Middle frontal gyrus (tissue), 1 donor: ENCODE results near the gene GPR101.

Source experiments
- DNase-seq: peaks from one replicate; pipeline ENCODE4 v3.0.0-alpha.2; 2015; ENCODE audit warnings: low spot score; ENCODE audit errors: extremely low spot score

Gene GPR101, protein sequence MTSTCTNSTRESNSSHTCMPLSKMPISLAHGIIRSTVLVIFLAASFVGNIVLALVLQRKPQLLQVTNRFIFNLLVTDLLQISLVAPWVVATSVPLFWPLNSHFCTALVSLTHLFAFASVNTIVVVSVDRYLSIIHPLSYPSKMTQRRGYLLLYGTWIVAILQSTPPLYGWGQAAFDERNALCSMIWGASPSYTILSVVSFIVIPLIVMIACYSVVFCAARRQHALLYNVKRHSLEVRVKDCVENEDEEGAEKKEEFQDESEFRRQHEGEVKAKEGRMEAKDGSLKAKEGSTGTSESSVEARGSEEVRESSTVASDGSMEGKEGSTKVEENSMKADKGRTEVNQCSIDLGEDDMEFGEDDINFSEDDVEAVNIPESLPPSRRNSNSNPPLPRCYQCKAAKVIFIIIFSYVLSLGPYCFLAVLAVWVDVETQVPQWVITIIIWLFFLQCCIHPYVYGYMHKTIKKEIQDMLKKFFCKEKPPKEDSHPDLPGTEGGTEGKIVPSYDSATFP

DNA sequence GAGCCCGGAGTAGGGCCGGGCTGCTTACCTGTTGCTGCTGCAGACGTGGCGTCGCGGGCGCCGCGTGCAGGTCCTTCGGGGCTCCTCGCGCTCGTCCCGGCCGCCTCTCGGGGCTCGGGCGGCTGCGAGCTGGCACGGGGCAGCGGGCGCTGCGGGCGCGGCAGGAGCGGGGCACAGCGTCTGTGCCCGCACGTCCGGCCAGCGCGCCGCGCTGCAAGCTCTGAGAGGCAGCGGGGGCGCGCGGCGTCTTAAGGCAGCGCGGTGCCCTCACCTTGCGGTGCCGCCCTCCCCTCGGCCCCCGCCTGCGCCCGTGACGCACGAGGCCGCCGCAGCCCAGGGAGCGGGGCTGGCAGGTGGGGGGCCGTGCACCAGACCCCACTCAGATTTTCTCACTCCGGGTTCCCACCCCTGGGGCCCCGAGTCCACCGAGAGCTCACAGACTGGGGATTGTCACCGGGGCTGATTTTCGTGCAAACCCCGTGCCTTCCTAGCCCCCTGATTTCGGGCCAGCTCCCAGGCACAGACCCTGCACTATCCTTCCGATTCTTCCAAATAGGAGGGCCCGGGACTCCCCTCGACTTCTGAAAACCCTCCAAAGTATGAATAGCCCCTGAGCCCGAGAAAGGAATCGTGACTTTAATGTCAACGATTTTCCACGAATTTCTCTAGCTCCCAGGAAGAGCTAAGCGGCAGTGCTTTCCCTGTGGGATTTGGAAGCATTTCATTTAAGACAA is at the start of gene GPR101:
TSS of gene GPR101 (minus strand) at position 222 of the 734 bp plus-strand sequence. CDS start 2,321 bp downstream, outside the sequence.
- no peak for DNase-seq

DNA sequence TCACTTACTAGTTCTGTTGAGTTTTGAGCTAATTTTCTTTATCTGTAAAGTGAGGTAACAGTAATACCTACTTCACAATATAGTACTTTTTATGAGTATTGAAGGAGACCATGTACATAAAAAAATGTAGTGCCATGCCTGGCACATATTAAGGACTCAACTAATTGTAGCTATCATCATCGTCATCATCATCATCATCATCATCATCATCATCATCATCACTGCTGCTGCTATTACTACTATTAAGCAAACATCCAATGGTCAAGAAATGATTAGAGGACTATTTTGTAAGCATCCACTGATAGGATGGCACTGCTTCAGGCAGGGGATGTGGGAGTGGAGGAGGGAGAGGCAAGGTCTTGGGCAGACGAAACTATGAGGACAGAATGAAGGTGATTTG is 47.4 kb upstream of the GPR101 start:
- no peak for DNase-seq

DNA sequence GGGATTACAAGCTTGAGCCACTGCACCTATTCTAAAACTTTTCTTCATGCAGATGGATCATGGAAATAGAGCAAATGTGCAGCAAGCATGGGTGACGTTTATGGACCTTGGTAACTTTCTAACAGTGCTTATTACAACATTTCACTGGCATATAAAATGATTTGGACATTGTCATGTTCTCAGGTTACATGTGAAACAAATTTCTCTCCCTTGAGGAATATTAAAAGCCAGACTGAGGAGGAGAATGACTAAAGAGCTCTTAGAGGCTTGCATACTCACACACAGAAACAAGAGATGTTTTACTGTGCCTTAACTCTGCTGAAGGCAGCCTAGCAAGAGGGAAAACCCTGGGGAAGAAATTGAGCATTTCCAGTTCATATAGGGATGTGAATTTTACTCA is 38.6 kb upstream of the GPR101 start:
- no peak for DNase-seq

DNA sequence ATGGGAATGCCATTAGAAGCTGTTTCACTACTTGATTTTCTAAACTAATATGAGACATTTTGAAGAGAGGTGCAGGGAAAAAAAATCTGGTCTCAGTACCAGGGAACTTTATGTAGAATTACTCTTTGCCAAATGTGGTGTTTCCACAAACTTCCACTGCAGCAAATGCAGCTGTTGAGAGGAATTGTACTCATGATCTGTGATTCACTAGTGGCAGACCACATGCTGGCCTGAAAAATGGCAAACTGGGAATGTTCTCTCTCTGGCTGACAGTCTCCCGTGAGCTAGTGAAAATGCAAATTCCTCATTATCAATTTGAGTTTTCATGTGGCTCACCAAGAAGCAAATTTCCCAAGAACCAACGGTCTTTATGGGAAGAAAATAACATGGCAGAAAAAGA is 37.8 kb upstream of the GPR101 start:
- no peak for DNase-seq

DNA sequence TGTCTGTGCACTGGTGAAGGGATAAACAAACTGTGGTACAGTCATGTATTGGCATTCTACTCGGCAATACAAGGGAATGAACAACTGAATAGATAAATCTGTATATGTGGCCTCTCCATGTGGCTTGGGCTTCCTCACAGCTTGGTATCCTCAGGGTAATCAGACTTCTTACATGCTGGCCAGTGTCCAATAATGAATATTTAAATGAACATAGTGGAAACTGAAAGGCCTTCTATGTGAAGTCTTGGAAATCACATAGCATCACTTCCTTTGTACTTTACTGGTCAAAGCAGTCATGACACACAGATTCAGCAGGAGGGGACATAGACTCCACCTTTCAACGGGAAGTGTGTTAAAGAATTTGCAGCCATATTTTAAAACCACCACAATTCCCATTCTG is 33.4 kb upstream of the GPR101 start:
- no peak for DNase-seq

DNA sequence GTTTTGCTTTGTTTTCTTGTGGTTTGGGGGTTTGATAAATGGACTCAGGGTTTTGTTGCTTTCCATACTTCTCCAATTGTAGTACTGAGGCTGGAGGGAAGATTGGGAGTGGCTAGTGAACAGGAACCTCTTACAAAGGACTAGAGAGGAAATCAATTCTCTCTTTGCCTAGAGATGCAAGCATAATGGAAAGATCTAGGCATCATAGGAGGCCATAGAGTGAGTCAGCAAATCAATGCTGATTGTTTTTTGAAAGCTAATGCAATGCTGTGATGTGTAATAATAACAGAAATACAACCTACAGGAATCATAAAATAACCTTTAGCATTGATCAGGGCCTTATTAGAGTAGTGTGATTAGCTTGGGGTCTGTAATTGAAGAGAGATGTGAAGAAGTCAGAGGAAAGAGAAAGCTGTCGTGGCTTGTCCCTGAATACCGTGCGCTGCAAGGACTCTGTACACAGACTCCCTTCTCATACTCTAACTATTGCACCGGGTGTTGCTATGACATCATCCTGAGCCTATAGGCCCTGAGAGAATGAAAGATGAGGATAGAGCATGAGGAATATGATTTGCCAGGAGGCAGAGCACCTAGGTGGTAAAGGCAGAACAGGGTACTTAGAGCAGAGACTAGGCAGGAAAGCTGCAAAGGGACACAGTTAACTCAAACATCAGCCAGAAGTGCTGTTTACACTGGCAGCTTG is 29.3 kb upstream of the GPR101 start:
- no peak for DNase-seq

DNA sequence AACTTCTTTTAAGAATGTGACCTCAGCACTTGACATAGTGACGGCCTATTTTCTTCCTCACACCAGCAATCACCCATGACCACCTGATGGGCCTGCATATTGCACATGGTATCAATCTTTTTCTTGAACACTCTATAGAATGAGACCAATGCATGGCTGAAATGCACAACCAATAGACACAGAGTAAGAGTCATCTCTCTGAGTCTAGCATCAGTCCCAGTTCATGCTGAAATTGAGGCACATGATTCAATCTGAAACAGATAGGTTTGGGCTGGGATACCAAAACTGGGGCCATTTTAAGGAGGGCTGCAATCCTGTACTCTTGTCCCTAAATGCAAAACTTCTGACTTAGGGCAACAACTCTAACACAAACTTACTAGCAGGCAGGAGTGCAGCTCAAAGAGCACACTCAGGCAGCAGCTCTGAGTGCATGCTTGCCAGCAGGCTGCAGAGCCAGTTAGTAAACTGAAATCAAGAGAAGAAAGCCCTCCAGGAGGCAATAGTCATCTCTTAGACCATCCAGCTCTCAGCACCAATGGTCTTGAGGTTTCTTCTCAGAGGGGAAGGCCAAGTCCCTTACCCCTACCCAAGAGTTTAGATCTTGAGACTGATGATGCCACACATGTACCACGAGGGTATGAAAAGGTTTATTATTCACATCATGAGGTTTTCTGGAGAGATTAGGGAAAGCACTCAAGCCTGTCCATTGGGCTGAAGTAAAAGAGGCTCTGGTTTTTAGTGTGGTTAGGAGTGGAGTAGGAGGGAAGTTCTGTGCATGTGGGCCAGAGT is 24.7 kb upstream of the GPR101 start:
- DNase-seq = no peak

DNA sequence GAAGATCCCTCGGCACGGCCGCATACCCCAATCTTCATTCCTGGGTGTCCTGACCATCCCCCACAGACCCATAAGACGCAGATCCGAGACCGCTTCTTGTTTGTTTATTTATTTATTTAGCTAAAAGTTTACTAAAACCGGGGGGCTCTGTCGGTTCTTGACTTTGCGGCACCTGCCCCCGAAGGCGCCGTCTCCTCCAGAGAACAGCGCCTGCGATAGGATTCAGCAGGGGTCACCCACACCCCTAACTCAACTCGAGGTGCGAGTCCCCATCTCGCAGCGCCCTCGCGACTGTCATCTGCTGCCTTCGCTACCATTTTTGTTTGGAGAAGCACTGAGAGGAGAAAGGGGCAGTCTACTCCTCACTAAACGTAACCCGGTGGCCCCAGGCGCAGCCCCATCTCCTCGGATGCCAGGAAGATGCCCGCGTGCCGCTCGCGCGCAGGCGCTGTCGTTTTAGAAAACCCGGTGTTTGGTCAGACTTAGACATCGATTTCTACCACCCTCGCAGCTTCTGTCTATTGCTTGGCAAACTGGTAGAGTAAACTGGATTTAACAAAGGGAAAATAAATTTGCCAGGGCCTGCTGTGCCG is 18.9 kb upstream of the GPR101 start:
- DNase-seq = no peak

DNA sequence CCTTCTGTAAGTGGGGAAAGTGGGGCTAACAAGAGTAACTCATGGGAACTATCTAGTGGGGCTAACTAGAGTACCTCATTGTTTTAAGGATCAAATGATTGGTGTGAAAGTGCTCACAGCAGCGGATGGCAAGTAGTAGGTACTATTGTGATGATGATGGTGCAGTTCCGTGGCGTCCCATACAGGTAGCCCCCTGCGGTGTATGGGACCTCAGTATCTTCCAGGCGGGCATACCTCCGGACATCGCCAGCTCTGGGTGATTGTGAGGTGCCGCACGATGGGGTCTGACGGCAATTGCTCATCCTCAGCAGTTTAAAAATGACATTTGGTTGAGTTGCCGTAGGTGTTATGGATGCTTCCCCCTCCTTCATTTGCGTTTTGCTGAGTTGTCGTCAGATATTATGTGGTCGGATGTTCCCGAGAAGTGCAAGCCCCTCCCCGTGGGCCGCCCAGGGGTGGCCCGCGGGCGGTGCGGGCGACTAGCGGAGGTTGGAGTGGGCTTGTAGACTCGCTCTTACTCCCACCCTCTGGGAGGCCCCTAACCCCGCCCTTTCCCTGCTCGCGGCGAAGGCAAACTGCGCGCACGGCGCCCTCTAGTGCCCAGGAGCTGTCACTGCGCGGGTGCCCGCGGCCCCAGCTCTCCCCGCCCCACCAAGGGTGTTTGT is 18.3 kb upstream of the GPR101 start:
- peak; percentile 5 for DNase-seq

DNA sequence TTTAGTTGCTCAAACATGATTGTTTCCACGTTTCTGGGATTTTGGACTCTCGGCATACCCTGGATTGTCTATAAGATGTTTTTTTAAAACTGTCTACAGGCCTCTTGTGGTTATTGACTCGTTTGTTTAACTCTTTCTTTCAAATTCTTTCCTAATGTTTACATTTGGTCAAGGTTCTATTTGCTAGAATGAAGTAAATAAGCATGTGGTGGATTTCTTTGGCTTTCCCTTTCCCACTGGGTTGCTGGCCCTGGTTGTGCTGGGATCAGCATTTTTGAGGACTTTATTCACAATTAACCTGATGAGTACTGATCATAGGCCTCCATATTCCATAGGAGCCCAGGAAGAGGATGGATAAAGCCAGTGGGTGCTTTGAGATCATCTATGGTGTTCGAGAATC is 11.1 kb upstream of the GPR101 start:
- DNase-seq = no peak

DNA sequence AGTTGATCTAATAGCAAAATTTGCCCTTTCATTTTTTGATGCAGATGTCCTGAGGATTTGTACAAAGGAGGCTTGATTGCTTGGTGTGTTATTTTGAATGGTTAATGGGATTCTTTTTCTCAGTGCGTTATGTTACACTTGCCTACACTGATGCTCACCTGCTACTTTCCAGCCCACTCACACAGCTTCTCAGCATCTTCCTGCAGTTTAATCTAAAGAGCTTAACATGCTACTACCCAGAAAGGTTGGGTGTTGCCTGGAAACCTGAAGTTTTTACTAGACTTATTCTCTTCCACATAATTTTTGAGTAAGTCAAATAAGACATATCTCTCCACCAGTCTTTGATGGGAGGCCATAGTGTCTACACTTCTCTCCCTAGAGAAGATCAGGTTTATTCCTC is 9.9 kb upstream of the GPR101 start:
- DNase-seq = no peak

DNA sequence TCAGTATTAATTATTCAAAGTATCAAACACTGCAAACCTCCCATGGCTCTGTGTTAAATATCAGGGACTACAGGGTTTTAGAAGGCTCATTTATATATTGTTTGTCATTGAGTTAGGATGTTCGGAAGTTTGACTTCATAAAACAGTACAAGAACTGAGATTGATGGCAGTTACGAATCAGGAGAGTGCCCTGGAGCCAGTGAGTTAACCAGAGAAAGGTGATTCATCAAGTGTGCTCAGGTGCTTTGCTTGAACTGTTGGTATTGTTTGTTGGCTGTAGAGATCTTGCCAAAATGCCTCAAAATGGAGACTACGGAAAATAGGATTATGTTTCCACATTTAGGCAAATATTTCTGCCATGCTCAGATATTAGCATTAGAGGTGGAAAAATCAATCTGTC is 7.5 kb upstream of the GPR101 start:
- DNase-seq = no peak

DNA sequence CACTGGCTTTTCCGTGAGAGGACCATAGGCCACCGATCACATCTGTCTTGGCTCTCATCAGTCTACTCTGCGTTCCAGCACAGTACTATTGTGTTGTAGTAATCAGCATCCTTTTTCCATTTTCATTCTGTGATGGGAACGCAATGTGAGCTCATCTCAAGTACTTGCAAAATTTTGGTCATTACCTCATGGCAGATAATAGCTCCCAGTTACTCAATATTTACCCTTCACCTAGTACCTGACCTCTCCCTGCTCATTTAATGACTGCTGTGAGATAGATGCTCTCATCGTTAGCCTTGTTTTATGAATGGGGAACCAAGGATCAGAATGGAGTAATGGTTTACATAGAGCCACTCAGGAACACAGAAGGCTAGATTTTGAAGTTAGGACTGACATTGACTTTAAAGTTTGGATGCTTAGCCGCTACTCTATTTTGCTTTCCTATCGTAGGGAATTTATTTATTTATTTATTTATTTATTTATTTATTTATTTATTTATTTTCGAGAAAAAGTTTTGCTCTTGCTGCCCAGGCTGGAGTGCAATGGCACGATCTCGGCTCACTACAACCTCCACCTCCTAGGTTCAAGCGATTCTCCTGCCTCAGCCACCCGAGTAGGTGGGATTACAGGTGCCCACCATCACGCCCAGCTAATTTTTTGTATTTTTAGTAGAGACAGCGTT is 6.5 kb upstream of the GPR101 start:
- DNase-seq = no peak

DNA sequence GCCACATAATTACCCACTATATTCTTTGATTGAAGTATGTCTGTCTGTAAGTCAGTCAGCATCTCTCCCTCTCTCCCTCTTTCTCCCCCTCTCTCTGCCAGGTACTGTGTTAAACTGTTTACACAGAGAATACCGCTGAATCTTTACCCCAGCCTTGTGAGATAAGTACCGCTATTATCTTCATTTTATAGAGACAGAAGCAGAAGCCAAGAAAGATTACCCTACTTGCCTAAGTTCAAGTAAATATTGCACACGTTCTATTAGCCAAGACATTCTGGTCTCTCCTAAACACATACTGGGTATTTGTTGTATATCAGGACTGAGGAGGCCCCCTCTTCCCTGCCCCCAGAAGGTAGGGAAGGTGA is 695 bp upstream of the GPR101 start:
- DNase-seq = no peak

DNA sequence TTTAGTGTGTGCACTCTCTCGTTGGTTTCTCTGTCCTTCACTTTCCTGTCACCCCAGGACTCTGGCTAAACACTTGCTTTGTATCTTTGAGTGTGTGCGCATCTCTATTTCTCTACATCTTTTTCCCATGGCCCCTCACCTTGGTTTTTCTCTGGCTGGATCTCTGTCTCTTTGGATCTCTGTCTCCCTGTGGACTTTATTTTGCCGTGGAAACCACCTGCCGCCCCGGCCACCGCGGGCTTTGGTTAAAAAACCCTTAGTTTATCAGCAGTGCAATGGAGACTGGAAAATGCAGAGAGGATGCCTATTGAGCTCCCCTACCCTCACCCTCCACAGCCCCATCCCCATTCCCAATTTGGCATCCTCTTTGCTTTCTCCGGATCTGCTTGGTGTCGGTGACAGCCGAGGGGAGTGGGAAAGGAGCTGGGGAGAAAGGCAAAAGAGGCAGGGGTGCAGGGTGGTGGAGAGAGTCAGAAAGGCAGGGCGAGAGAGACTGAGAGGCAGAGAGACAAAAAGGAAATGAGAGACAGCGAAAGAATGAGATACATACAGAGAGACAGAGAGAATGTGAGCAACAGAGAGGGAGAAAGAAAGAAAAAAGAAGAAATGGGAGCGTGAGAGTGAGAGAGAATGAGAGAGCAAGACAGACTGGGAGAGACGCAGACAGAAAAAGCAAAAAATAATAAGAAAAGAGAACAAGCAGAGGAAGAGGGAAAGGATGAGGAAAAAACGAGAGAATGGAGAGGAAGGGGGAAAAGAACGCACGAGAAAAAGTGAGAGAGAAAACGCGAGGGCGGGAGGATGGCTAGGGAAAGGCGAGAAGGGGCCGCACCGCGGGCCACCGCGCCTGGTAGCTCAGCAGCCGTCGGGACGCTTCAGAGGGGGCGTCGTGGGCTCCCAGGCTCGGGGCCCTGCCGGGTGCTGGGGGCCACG is 688 bp downstream of the GPR101 start:
- no peak for DNase-seq

DNA sequence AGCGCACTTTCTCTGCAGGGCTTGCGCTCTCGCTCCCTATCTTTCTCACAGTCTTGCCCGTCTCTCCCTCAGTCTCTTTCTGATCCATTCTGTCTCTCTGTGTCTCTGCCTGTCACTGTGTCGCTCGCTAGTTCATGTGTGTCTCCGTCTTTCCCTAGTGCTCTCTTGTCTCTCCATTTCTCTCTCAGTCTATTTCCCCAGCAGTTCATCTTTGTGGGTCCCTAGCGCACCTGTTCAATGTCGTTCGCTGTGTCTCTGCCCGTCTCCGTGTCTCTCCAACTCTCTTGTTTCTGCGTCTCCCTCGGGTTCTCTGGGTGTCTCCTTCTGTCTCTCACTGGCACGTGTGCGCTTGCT is 1.5 kb downstream of the GPR101 start:
- DNase-seq = no peak

DNA sequence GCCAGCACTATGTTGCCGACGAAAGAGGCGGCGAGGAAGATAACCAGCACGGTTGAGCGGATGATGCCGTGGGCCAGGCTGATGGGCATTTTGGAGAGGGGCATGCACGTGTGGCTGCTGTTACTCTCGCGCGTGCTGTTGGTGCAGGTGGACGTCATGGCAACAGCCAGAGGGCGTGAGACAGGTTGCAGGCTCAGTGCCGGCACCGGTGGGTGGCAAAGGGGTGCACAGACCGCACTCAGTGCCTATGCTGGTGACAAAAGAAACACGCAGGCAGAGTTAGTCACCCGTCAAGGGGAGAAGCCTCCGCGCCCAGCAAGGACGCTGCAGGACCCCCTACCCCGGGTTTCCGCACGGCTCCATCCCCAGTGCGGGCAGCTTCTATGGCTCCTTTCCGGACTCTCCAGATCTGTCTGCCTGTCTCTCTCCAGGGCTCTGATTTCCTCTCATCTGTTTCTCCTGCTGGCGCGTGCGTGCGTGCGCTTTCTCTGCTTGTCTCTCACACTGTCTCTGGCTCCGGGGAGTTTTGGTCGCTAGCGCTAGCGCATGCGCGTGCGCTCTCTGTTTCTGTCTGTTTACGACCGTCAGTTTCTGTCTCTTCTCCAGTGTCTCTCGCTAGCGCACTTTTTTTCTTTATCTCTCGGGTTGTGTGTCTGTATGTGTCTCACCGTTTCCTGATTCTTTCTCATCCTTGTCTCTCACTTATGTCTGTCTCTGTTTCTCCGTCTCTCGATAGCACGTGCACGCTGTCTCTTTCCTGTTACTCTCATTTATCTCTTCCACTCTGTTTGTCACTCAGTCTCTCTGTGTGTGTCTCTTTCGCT is 2.1 kb downstream of the GPR101 start:
- DNase-seq = no peak

DNA sequence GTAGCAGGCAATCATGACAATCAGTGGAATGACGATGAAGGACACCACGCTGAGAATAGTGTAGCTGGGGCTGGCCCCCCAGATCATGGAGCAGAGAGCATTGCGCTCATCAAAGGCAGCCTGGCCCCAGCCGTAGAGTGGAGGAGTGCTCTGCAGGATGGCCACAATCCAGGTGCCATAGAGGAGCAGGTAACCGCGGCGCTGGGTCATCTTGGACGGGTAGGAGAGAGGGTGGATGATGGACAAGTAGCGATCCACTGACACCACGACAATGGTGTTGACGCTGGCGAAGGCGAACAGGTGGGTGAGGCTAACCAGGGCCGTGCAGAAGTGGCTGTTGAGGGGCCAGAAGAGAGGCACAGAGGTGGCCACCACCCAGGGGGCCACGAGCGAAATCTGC is 2.8 kb downstream of the GPR101 start:
- DNase-seq = no peak
